RWPE2 (cell line): Measurements from ENCODE around the gene SLC9B2.
"Not testable (repeated sequence)": the region's sequence is repeated elsewhere in the genome, so short reads cannot be mapped to it uniquely, and the experiment has no call there.

Experiments used
- ATAC-seq: fragments of 200-7000 bp; cut with Tn5 transposase; 3 replicates; pipeline ENCODE4 v1.9.1; 2021; ENCODE audit warnings: low read depth
- DNase-seq: peaks from one replicate; pipeline ENCODE4 v3.0.0-alpha.2; 2020; ENCODE audit warnings: low spot score
- H3K27ac ChIP-seq: fragments of 450-650 bp; 2 replicates; pipeline ENCODE4 v1.5.1; 2017; ENCODE audit warnings: mild to moderate bottlenecking; ENCODE audit not compliant: poor library complexity, severe bottlenecking
- H3K27me3 ChIP-seq: fragments of 250-450 bp; sonication (Bioruptor Pico); 2 replicates; pipeline ENCODE4 v1.5.1; 2021; ENCODE audit warnings: mild to moderate bottlenecking, moderate library complexity; ENCODE audit not compliant: insufficient read depth, poor library complexity, severe bottlenecking
- H3K36me3 ChIP-seq: fragments of 250-450 bp; sonication (Bioruptor Pico); 2 replicates; pipeline ENCODE4 v1.5.1; 2020; ENCODE audit warnings: low read depth, mild to moderate bottlenecking, moderate library complexity
- H3K4me1 ChIP-seq: fragments of 250-450 bp; sonication (Bioruptor Pico); 2 replicates; pipeline ENCODE4 v1.5.1; 2021; ENCODE audit warnings: mild to moderate bottlenecking, moderate library complexity; ENCODE audit not compliant: insufficient read depth, poor library complexity, severe bottlenecking
- H3K4me3 ChIP-seq: fragments of 250-450 bp; sonication (Bioruptor Pico); 2 replicates; pipeline ENCODE4 v1.5.1; 2021; ENCODE audit warnings: mild to moderate bottlenecking, moderate library complexity; ENCODE audit not compliant: severe bottlenecking
- H3K9me3 ChIP-seq: fragments of 250-450 bp; sonication (Bioruptor Pico); 2 replicates; pipeline ENCODE4 v1.5.1; 2021; ENCODE audit warnings: mild to moderate bottlenecking, moderate library complexity; ENCODE audit not compliant: severe bottlenecking
- TF ChIP-seq, protein P1 (sequence below): fragments of 450-650 bp; IDR thresholded peaks from one replicate; pipeline ENCODE4 v1.5.1; 2017; ENCODE audit warnings: mild to moderate bottlenecking, moderate library complexity; ENCODE audit not compliant: poor library complexity, severe bottlenecking

Gene SLC9B2

GRCh38 chr4:103010804-103011203 is 65.8 kb downstream of the SLC9B2 start:
- Histone ChIP-seq H3K36me3 (no peaks in the 10 kb centered on the region), H3K9me3 (no peaks in the 10 kb centered on the region), H3K4me1 (peaks cover 14% of the 10 kb centered on the region), H3K4me3 (no peak overlapping the region), H3K27ac (no peak overlapping the region), H3K27me3 (no peaks in the 10 kb centered on the region)
- no peak for ATAC-seq
- TF ChIP-seq, protein P1, sequence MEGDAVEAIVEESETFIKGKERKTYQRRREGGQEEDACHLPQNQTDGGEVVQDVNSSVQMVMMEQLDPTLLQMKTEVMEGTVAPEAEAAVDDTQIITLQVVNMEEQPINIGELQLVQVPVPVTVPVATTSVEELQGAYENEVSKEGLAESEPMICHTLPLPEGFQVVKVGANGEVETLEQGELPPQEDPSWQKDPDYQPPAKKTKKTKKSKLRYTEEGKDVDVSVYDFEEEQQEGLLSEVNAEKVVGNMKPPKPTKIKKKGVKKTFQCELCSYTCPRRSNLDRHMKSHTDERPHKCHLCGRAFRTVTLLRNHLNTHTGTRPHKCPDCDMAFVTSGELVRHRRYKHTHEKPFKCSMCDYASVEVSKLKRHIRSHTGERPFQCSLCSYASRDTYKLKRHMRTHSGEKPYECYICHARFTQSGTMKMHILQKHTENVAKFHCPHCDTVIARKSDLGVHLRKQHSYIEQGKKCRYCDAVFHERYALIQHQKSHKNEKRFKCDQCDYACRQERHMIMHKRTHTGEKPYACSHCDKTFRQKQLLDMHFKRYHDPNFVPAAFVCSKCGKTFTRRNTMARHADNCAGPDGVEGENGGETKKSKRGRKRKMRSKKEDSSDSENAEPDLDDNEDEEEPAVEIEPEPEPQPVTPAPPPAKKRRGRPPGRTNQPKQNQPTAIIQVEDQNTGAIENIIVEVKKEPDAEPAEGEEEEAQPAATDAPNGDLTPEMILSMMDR = no peak
- no peak for DNase-seq

DNA sequence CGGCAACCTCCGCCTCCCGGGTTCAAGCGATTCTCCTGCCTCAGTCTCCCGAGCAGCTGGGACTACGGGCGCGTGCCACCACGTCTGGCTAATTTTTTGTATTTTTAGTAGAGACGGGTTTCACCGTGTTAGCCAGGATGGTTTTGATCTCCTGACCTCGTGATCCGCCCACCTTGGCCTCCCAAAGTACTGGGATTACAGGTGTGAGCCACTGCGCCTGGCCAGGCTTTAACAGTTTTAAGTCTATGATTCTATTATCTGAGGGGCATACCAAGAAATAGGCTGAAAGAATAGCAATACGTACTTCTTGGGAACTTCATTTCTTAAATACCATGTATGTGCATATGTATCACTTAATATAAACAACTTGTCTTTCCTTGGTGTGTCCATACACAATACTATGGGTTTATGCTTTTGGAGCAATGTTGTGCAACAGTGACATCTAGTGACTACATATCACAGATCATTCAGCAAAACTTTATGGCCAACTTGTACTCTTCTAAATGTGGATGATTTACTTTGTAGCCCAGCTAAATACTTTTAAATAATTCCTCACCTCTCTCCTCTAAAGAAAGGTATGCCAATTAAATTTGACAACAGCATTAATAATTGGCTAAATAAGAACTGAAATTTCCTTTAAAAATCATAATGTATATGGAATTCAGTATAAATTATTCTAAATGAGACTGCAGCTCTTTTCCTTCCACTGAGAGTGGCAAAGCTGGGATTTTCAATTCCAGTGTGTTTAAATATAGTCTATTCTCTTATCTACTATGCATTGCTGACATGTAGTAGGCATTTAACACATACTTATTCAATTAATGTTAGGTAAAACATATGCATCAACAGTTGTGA is 67.5 kb downstream of the SLC9B2 start:
- peak; percentile 77 for ATAC-seq
- no peak overlapping the region for H3K4me3 ChIP-seq
- H3K27me3 ChIP-seq = no peaks in the 10 kb centered on the region
- no peak for DNase-seq
- no peaks in the 10 kb centered on the region for H3K9me3 ChIP-seq
- H3K36me3 ChIP-seq = no peaks in the 10 kb centered on the region
- peaks cover 14% of the 10 kb centered on the region for H3K4me1 ChIP-seq
- TF ChIP-seq, protein P1 = peak; percentile 90
- H3K27ac ChIP-seq = no peak overlapping the region

GRCh38 chr4:103002551-103002950 is 74.0 kb downstream of the SLC9B2 start:
- Histone ChIP-seq H3K27me3 (no peaks in the 10 kb centered on the region), H3K4me3 (no peak overlapping the region), H3K4me1 (no peaks in the 10 kb centered on the region), H3K27ac (no peak overlapping the region), H3K9me3 (no peaks in the 10 kb centered on the region), H3K36me3 (no peaks in the 10 kb centered on the region)
- TF ChIP-seq, protein P1 = no peak
- DNase-seq (no peak), ATAC-seq (0 out of 3 replicates have a peak, but pooled peaks have one; percentile 42)

GRCh38 chr4:102994803-102995202 is 81.8 kb downstream of the SLC9B2 start:
- no peak for DNase-seq
- Histone ChIP-seq H3K4me1 (no peaks in the 10 kb centered on the region), H3K27me3 (no peaks in the 10 kb centered on the region), H3K36me3 (no peaks in the 10 kb centered on the region), H3K27ac (no peak overlapping the region), H3K9me3 (no peaks in the 10 kb centered on the region), H3K4me3 (no peak overlapping the region)
- TF ChIP-seq, protein P1 = no peak
- no peak for ATAC-seq

GRCh38 chr4:102993985-102994384 is 82.6 kb downstream of the SLC9B2 start:
- not testable (repeated sequence) for H3K27ac ChIP-seq, ATAC-seq, H3K9me3 ChIP-seq, H3K4me3 ChIP-seq, DNase-seq, H3K36me3 ChIP-seq, H3K27me3 ChIP-seq, H3K4me1 ChIP-seq
